Measurements from ENCODE around the gene SYT12.

DNA sequence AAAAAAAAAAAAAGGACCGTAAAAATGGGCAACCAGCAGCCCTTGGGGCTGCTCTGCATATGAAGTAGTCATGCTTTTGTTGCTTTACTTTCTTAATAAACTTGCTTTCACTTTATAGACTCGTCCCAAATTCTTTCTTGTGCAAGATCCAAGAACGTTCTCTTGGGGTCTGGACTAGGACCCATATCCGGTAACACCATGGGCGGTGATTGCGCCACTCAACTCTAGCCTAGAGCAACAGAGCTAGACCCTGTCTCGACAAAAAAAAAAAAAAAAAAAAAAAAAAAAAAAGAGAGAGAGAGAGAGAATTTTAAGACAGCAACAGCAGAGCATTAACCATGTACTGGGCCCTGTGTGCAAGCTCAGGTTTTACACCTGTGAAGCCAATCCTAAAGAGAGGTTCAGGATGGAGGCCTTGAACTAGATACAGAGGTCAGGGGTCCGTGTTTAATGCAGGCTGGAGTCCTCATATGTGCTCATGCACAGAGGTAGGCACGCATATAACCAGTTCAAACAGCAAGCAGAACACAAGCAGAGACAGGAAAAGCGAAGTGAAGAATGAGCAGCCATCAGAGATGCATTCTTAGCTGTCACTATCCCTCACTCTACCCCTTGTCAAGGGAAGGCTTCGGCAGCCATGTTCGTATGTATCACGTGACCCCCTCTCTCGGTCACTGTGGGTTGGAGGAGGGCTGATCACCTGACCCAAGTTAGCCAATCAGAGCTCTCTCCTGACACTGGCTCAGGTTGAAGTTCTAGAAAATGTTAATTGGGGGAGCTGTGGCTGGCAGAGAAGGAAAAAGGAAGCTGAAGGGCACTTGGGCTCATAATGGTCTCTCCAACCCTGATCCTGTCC lies 16.7 kb upstream of the SYT12 start:
- TF ChIP-seq EZH2 (IDR thresholded peaks at IDR 0.05; ENCODE audit: insufficient read depth, low read length) (no peak), CTCF (IDR thresholded peaks at IDR 0.05; ENCODE audit: insufficient read depth, low read depth, low read length) (no peak)

Measured in astrocyte (in vitro differentiated cells and primary cell).